NCI-H1092 treated with DMSO at 0.1 percent for 48 hours (cell line): Measurements from ENCODE around the gene FAM193A.
"Not testable (repeated sequence)": the region's sequence is repeated elsewhere in the genome, so short reads cannot be mapped to it uniquely, and the experiment has no call there.

ENCODE experiments used
- DNase-seq: peaks from one replicate; lab custom pipeline; 2025; lab: John Stamatoyannopoulos, UW

The FAM193A gene

DNA sequence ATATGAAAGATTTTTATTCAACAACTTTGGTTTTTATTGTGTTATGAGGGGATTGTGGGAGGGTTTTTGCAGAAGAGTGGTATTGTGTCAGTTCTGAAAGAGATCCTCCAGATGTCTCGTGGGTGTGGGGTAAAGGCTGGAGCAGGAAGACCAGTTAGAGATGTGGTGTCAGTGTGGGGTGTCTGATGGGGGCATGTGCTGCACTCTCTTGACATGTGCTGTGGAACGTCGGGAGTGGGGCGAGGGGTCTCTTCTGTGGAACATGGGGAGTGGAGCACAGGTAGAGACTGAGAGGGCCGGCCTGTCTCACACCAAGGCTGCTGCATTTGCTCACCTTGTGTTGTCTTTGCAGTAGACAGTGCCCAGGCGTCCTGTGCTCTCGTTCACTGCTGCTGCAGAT is 37.6 kb downstream of the FAM193A start:
- no peak for DNase-seq

DNA sequence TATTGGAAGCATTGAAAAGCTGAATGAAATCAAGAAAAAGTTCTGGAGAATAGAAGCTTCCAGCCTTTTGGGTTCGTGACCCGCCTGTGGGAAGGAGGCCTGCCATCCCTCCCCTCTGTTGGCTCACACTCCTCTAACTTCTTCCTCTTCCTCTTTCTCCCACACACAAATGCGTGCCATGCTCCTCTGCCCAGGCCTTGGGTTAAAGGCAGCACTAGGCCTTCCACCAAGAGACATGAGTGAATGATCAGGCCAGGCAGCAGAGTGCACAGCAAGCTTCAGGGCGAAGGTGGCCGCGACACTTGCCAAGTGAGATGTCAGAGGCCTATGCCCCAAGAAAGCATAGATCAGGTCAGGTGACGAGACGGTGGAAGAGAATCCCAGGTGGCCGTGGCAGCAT is 38.4 kb downstream of the FAM193A start:
- no peak for DNase-seq

- DNase-seq: no peak
Observed at GRCh38 chr4:2576290-2576689, 39.8 kb downstream of the FAM193A start.

DNA sequence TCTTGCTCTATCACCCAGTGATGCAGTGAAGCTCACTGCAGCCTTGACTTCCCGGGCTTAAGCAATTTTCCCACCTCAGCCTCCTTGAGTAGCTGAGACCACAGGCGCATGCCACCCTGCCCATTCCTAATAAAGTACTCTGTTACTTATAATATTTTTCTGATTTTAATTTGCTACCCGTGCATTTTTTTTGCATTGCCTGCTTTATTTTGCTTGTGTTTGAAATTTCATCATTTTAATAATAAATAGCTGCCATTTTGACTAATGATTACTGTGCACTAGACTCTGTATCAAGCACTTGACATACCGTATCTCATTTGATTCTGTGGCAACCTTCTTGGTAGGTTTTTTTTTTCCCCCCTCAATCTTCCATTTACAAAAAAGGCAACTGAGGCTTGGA is 41.7 kb downstream of the FAM193A start:
- DNase-seq: no peak

DNA sequence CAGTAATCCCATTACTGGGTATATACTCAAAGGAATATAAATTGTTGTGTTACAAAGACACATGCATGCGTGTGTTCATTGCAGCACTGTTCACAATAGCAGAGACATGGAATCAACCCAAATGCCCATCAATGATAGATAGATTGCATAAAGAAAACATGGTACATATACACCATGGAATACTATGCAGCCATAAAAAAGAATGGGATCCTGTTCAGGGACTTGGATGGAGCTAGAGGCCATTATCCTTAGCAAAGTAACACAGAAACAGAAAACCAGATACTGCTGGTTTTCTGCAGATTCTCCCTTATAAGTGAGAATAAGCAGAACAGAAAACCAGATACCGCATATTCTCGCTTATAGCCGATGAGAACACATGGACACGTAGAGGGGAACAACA is 43.5 kb downstream of the FAM193A start:
- DNase-seq: no peak

- no peak for DNase-seq
Observed at GRCh38 chr4:2583092-2583491, 46.6 kb downstream of the FAM193A start.

DNA sequence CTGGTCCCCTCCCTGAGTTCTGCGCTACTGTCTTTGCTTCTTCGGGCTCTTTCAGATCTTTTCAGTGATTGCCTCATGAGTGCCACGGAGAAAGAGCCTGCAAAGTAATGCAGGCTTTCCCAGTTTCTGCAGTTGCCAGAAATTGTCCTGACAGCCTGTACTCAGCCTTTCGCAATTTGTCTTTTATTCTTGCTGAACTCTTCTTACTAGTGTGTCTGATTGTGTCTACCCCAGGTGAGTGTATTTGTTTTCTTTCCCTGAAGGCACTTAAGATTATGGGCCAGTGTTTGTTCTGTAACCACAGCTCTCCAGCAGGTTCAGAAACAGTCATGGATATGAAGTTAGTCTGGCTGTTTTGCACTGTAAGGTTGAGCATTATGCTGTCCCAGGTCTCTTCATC is 47.1 kb downstream of the FAM193A start:
- no peak for DNase-seq

- no peak for DNase-seq
Observed at GRCh38 chr4:2586502-2586901, 50.1 kb downstream of the FAM193A start.

GRCh38 chr4:2587213-2587823 is 50.9 kb downstream of the FAM193A start:
- DNase-seq: no peak

DNA sequence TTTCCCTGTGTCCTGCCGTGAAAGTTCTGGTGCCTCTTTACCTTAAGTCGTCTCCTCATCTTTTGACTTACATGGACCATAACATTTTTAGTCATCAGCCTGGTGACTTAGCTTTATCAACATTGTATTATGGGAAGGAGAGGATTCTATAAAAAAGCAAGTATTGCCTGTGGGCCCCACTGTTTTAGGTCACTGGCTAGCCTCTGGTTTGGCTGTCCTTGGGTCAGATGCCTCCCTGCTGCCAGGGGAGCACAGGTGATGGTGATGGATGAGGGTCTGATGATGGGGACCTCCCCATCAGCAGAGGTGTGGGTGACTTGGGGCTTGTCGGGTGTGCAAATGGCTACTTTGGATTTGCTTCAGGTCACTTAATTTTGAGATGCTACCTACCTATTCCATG is 51.8 kb downstream of the FAM193A start:
- no peak for DNase-seq

GRCh38 chr4:2591189-2591588 is 54.7 kb downstream of the FAM193A start:
- DNase-seq: no peak

- not testable (repeated sequence) for DNase-seq
Observed at GRCh38 chr4:2592014-2592413, 55.6 kb downstream of the FAM193A start.

DNA sequence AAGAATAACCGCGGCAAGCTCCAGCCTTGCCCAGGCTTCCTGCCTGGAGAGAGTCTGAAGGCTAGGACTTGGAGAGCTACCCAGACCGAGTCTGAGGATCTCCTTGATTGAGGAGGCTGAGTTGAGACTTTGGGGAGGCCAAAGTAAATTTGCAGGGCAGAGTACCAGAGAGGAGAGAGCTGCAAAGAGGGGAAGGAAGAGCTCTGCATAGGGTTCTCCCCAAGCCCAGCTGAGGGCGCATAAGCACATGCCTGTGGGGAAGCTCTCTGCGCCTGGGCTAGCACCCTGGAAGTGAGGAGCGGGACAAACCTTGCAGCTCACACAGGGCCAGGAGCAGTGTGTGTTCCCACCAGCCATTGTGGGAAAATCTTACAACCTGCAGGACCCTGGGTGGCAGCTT is 56.1 kb downstream of the FAM193A start:
- DNase-seq: no peak

DNA sequence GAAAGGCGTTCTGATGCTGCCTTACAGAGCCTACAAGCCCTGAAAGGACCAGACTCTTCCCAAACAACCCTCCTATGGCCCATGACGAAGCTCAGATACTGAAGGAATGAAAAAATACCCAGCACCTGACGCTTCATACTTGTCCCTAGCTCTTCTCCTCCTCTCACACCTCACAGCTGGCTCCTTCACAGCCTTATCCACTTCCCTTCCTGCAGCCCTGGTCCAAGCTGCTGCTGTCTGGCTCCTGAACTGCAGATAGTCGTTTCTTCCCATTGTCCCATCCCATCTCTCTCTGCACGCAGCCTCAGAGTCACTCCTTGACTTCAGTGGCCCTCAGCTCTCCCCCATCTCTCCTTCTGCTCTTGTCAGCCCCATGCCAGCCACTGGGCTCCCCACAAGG is 56.6 kb downstream of the FAM193A start:
- no peak for DNase-seq

GRCh38 chr4:2595436-2595835 is 59.0 kb downstream of the FAM193A start:
- no peak for DNase-seq

DNA sequence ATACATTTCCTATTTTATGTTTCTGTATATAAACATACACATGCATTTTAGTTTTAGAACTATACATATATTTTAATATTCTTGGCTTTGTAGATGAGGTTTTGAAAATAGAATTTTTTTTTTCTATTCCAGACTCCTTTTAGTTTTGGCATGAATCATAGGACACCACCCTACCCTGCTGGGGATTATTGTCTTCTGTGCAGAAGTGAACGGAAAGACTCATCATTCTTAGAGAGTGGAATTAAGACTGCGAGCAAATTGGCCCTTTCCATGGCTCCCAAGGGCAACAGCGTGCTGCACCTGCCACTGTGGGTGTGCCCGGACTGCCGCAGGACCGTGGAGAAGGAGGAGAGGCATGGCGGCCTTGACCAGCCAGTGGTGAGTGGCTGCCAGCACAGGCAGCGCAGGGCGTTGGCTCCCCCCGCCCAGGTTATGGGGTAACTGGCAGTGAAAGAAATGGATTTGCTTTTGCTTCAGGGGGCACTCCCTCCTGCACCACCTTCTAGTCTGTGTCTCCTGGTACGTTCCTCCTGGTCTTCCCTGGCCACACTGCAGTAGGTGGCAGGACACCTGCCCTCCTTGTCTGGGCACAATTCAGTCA is 59.6 kb downstream of the FAM193A start:
- DNase-seq: no peak

GRCh38 chr4:2596611-2597010 is 60.2 kb downstream of the FAM193A start:
- no peak for DNase-seq

- no peak for DNase-seq
Observed at GRCh38 chr4:2598511-2599303, 62.3 kb downstream of the FAM193A start.

- DNase-seq: no peak
Observed at GRCh38 chr4:2599304-2599654, 62.8 kb downstream of the FAM193A start.

GRCh38 chr4:2600878-2601277 is 64.4 kb downstream of the FAM193A start:
- no peak for DNase-seq

DNA sequence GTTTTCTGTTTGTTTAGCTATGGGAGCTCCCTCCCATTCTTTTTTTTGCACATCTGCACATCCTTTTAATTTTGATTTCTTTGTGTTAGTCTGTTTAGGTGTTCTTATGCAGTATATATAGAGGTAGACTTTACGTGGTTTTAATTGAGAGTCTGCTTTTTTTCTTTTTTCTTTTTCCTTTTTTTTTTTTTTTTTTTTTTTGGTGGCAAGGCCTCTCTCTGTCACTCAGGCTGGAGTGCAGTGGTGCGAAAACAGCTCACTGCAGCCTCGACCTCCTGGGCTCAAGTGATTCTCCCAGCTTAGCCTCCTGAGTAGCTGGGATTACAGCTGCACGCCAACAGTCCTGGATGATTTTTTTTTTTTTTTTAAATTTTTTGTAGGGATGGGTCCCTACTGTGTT is 68.2 kb downstream of the FAM193A start:
- no peak for DNase-seq

DNA sequence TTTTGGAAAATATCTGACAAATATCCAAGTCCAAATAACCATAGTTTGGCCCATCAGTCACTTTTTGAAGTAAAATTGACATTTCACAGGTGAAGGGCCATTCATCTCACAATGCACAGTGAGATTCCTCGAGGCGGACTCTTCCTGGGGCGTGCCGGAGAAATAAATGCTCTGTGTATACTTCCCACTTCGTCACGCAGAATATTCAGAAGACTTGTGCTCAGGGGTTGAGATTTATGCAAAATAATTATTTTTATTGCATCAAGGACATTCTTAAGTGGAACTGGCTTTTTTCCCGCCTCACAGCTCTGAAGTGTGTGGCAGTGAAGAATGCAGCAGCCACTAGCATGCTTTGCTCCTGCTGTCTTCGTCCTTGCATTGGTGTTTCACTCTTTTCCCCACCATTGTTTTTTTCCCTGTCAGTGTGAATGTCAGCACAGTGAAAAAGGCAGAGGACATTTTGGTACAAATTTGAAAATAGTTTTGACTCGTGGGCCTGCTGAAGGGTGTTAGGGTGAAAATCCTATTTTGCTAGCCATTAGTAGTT is 70.6 kb downstream of the FAM193A start:
- no peak for DNase-seq

DNA sequence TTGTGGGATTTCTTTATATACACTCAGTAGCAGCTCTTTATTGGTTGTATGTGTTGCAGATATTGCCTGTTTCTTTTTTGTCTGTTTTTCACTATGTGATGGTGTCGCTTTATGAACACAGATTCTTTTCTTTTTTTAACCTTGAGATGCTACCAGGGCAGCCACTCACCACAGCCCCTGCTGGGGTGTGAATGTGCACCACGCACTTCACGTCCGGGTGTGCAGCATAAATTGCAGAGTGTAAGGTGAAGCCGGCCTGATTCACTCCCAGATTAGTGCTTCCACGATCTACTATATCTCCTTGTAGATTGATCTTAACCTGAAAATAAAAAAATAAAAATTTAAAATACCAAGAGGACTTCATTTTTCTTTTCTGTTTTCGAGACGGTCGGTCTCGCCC is 71.4 kb downstream of the FAM193A start:
- DNase-seq: no peak
